GM12878 (cell line): ENCODE data around the gene ULK4.

Experiments used
- EZH2 ChIP-seq: IDR thresholded peaks from 2 replicates; pipeline ENCODE4 v1.6.1; 2012; ENCODE audit warnings: low read depth, mild to moderate bottlenecking, control low read depth, inconsistent platforms, low read length, borderline replicate concordance; ENCODE audit not compliant: control insufficient read depth
- MTA3 ChIP-seq: IDR thresholded peaks from 2 replicates; pipeline ENCODE4 v1.6.1; 2012; ENCODE audit warnings: low read length, inconsistent platforms, borderline replicate concordance
- NFYA ChIP-seq: IDR thresholded peaks from 2 replicates; pipeline ENCODE4 v1.6.1; 2011; ENCODE audit warnings: low read depth, mild to moderate bottlenecking, low read length, improper control_type of control experiment, borderline replicate concordance
- RAD21 ChIP-seq: IDR thresholded peaks from 2 replicates; pipeline ENCODE4 v1.6.1; 2011; ENCODE audit warnings: mild to moderate bottlenecking, low read depth, low read length, moderate library complexity; ENCODE audit not compliant: insufficient read depth

DNA sequence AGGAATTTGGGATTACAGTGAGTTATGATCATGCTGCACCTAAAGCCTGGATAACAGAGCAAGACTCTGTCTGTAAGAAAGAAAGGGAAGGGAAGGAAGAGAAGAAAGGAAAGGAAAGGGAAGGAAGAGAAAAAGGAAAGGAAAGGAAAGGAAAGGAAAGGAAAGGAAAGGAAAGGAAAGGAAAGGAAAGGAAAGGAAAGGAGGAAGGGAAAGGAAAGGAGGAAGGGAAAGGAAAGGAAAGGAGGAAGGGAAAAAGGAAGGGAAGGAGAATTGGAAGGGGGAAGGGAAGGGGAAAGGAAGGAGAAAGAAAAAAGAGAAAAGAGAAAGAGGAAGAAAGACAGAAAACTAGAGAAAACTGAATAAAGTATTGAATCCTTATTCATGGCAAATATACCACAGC is 359.8 kb downstream of the ULK4 start:
- TF ChIP-seq EZH2, result no peak
- TF ChIP-seq RAD21, result no peak
- TF ChIP-seq MTA3, result no peak
- no peak for TF ChIP-seq NFYA
